Neural progenitor cell (in vitro differentiated cells): ENCODE data around the gene BTBD3.

ENCODE experiments used
- EZH2phosphoT487 ChIP-seq: fragments of 200-600 bp; sonication (generic); IDR thresholded peaks from 2 replicates; pipeline ENCODE4 v1.6.1; 2017; ENCODE audit warnings: antibody characterized with exemption
- TF ChIP-seq, protein P1 (sequence below): fragments of 200-600 bp; sonication (generic); IDR thresholded peaks from 2 replicates; pipeline ENCODE4 v1.5.1; 2017; ENCODE audit warnings: antibody characterized with exemption, mild to moderate bottlenecking

DNA sequence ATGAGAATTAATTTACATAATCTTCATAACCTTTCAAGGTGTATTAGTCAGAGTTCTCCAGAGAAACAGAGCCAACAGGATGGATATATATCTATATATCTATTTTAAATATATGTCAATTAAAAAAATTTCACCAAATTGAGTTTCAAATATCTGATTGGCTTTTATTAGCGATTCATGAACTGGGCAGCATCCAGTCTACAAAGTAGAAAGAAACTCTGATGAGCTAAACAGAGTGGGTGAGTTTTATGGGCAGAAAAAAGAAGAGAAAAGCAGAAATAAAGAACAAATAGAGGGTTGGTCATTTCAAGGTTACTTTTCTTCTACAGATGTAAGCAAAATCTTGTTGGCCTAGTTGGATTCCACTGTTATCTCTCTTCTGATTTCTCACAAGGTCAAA lies 29.0 kb upstream of the BTBD3 start:
- TF ChIP-seq, protein P1, sequence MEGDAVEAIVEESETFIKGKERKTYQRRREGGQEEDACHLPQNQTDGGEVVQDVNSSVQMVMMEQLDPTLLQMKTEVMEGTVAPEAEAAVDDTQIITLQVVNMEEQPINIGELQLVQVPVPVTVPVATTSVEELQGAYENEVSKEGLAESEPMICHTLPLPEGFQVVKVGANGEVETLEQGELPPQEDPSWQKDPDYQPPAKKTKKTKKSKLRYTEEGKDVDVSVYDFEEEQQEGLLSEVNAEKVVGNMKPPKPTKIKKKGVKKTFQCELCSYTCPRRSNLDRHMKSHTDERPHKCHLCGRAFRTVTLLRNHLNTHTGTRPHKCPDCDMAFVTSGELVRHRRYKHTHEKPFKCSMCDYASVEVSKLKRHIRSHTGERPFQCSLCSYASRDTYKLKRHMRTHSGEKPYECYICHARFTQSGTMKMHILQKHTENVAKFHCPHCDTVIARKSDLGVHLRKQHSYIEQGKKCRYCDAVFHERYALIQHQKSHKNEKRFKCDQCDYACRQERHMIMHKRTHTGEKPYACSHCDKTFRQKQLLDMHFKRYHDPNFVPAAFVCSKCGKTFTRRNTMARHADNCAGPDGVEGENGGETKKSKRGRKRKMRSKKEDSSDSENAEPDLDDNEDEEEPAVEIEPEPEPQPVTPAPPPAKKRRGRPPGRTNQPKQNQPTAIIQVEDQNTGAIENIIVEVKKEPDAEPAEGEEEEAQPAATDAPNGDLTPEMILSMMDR, result no peak
- TF ChIP-seq EZH2phosphoT487, result no peak
